Measurements from ENCODE around the gene NIT1. TPM values are rescaled to one million over a fixed set of nuclear protein-coding genes. Genes with fewer than 3 reads are reported as not detected.

The NIT1 gene
- total and polyA plus RNA-seq, 9 of the 15 experiments (the other 6 are each of a cell fraction or from before 2014, with no cell fraction given): 18.4 to 76.0 (median 33.7) TPM

DNA sequence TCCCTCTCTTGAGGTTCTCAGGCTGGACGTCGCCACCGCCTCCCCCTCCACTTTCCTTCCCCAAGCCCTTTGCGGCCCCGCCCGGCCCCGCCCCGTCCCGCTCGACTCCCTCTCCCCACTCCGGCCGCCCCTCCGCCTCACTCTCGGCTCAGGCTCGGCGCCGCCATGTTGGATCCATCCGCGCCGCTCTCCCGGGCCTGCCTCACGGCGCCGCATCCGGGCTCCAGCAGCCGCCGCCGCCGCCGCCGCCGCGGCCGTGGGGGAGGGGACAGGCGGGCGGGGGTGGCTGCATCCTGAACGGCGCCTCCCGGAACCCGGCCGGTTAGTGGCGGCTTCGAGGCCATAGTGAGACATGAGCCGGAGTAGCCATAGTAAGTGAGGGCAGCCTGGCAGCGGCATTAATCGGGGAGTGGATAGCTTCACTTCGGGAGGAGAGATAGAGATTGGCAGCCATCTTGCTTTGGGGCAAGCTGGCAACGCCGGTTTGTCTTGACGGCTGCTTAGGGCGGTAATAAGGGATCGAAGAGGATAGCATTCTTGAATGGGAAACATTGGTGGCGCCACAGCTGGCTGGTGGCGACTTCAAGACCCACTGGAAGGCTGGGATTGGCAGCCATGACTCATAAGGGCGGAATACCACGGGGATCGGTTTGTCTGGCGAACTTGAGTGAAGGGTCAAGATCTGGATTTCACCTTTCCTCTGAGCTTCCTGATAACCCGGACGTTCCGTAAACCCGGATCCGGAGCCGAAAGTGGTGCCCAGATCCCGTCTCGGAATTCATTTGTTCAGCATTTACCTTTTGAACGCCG, 14.7 kb downstream of the NIT1 start, which contains the start of gene DEDD (continued):
- peak; percentile 75 for TF ChIP-seq CTCFL (IDR thresholded peaks at IDR 0.05; ENCODE audit: borderline replicate concordance, insufficient read depth, low read depth, low read length, poor library complexity, severe bottlenecking)
- peak; percentile 89; the same call in 1 of the 2 replicates for TF ChIP-seq ILF3 (IDR thresholded peaks at IDR 0.05; ENCODE audit: borderline replicate concordance)
- TF ChIP-seq SLC30A9 (CRISPR knock-in tag; IDR thresholded peaks at IDR 0.05): no peak
- no peak for TF ChIP-seq HOXB6 (CRISPR knock-in tag; IDR thresholded peaks at IDR 0.05; ENCODE audit: borderline replicate concordance)
- TF ChIP-seq DPF2 (IDR thresholded peaks at IDR 0.05): peak; percentile 72
- peak; percentile 82 for TF ChIP-seq ZNF24 (IDR thresholded peaks at IDR 0.05)
- no peak for TF ChIP-seq ZNF384 (IDR thresholded peaks at IDR 0.05; ENCODE audit: low read depth, low read length)
- no peak for TF ChIP-seq FOXK1 (CRISPR knock-in tag; IDR thresholded peaks at IDR 0.05; ENCODE audit: borderline replicate concordance)
- no peak for TF ChIP-seq ZKSCAN8 (CRISPR knock-in tag; IDR thresholded peaks at IDR 0.05)
- TF ChIP-seq SMAD3 (CRISPR knock-in tag; conservative IDR thresholded peaks at IDR 0.05): no peak
- no peak for TF ChIP-seq BCLAF1 (IDR thresholded peaks at IDR 0.05; ENCODE audit: borderline replicate concordance in 1 of 2, control insufficient read depth in 1 of 2, low read depth in 2 of 2, low read length in 1 of 2)
- TF ChIP-seq HMG20A (CRISPR knock-in tag; conservative IDR thresholded peaks at IDR 0.05): no peak
- peak; percentile 71 for TF ChIP-seq SAP30 (IDR thresholded peaks at IDR 0.05; ENCODE audit: borderline replicate concordance, insufficient read depth, low read depth, low read length, poor library complexity, severe bottlenecking)
- TF ChIP-seq, protein P1, sequence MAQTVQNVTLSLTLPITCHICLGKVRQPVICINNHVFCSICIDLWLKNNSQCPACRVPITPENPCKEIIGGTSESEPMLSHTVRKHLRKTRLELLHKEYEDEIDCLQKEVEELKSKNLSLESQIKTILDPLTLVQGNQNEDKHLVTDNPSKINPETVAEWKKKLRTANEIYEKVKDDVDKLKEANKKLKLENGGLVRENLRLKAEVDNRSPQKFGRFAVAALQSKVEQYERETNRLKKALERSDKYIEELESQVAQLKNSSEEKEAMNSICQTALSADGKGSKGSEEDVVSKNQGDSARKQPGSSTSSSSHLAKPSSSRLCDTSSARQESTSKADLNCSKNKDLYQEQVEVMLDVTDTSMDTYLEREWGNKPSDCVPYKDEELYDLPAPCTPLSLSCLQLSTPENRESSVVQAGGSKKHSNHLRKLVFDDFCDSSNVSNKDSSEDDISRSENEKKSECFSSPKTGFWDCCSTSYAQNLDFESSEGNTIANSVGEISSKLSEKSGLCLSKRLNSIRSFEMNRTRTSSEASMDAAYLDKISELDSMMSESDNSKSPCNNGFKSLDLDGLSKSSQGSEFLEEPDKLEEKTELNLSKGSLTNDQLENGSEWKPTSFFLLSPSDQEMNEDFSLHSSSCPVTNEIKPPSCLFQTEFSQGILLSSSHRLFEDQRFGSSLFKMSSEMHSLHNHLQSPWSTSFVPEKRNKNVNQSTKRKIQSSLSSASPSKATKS (CRISPR knock-in tag; IDR thresholded peaks at IDR 0.05): no peak
- no peak for TF ChIP-seq RNF2 (IDR thresholded peaks at IDR 0.05)
- TF ChIP-seq MAZ (CRISPR knock-in tag; conservative IDR thresholded peaks at IDR 0.05 in 1 of 2, IDR thresholded peaks at IDR 0.05 in 1 of 2): peak in 1 of 2 experiments; percentile 98; a peak in 3 of 4 replicates
- no peak for TF ChIP-seq ZNF133 (CRISPR knock-in tag; IDR thresholded peaks at IDR 0.05)

Measured in K562 (cell line).